Neural cell (in vitro differentiated cells): ENCODE measurements around the gene SAMD14. TPM values are rescaled to one million over a fixed set of nuclear protein-coding genes. Genes with fewer than 3 reads are reported as not detected.
"Not testable (repeated sequence)": the region's sequence is repeated elsewhere in the genome, so short reads cannot be mapped to it uniquely, and the experiment has no call there.

Experiments
- H2AFZ ChIP-seq: fragments of 200-600, 300-800 bp; sonication (generic), shearing (Covaris generic); 2 replicates; pipeline ENCODE4 v1.6.0; 2014; ENCODE audit warnings: low read depth, mild to moderate bottlenecking, antibody characterized with exemption, low read length, moderate library complexity
- H3F3A ChIP-seq: fragments of 200-600 bp; shearing (Covaris generic); 2 replicates; pipeline ENCODE4 v1.6.1; 2016; ENCODE audit warnings: mild to moderate bottlenecking, moderate library complexity, mixed read lengths, antibody characterized with exemption, low read length; ENCODE audit not compliant: insufficient read depth, poor library complexity, severe bottlenecking
- H3K27ac ChIP-seq: fragments of 200-600, 300-800 bp; sonication (generic), shearing (Covaris generic); 2 replicates; pipeline ENCODE4 v1.5.1; 2014; ENCODE audit warnings: mild to moderate bottlenecking, low read length, moderate library complexity
- H3K27me3 ChIP-seq: fragments of 300-800, 200-600 bp; sonication (generic), shearing (Covaris generic); 2 replicates; pipeline ENCODE4 v1.6.0; 2014; ENCODE audit warnings: mild to moderate bottlenecking, low read depth, low read length, moderate library complexity; ENCODE audit not compliant: insufficient read depth
- H3K36me3 ChIP-seq: fragments of 300-800, 200-600 bp; sonication (generic), shearing (Covaris generic); 2 replicates; pipeline ENCODE4 v1.5.1; 2014; ENCODE audit warnings: mild to moderate bottlenecking, antibody characterized with exemption, low read length, moderate library complexity; ENCODE audit not compliant: insufficient read depth
- H3K4me2 ChIP-seq: fragments of 300-800, 200-600 bp; sonication (generic), shearing (Covaris generic); 2 replicates; pipeline ENCODE4 v1.6.0; 2014; ENCODE audit warnings: mild to moderate bottlenecking, low read length
- H3K4me3 ChIP-seq: fragments of 300-800, 200-600 bp; sonication (generic), shearing (Covaris generic); 2 replicates; pipeline ENCODE4 v1.5.1; 2014; ENCODE audit warnings: mild to moderate bottlenecking, low read length, moderate library complexity
- H3K79me2 ChIP-seq: fragments of 200-600 bp; shearing (Covaris generic); replicated peaks from 2 replicates; pipeline ENCODE4 v1.6.0; 2014; ENCODE audit warnings: mild to moderate bottlenecking, low read length, moderate library complexity; ENCODE audit not compliant: insufficient read depth
- H3K9ac ChIP-seq: fragments of 300-800, 200-600 bp; sonication (generic), shearing (Covaris generic); 2 replicates; pipeline ENCODE4 v1.6.1; 2016; ENCODE audit warnings: mild to moderate bottlenecking, low read length, mixed read lengths
- H3K9me2 ChIP-seq: fragments of 200-600 bp; shearing (Covaris generic); 2 replicates; pipeline ENCODE4 v1.6.1; 2016; ENCODE audit warnings: mild to moderate bottlenecking, low read length, mixed read lengths; ENCODE audit not compliant: insufficient read depth
- H3K9me3 ChIP-seq: fragments of 200-600, 300-800 bp; sonication (generic), shearing (Covaris generic); 2 replicates; pipeline ENCODE4 v1.6.1; 2016; ENCODE audit warnings: mild to moderate bottlenecking, mixed run types, low read length, moderate library complexity, mixed read lengths
- H4K20me1 ChIP-seq: fragments of 200-600 bp; shearing (Covaris generic); 2 replicates; pipeline ENCODE4 v1.6.1; 2016; ENCODE audit warnings: mild to moderate bottlenecking, mixed run types; ENCODE audit not compliant: insufficient read depth
- EP300 ChIP-seq: fragments of 450-650 bp; conservative IDR thresholded peaks from 2 replicates; pipeline ENCODE4 v1.6.1; 2014; ENCODE audit warnings: antibody characterized with exemption, mild to moderate bottlenecking, moderate library complexity; ENCODE audit not compliant: poor library complexity, severe bottlenecking
- EZH2 ChIP-seq: fragments of 200-600, 300-800 bp; shearing (Covaris generic), sonication (generic); IDR thresholded peaks from 2 replicates; pipeline ENCODE4 v1.6.1; 2014; ENCODE audit warnings: antibody characterized with exemption, low read length, borderline replicate concordance, mild to moderate bottlenecking; ENCODE audit not compliant: insufficient read depth, poor library complexity, severe bottlenecking
- MXI1 ChIP-seq: fragments of 450-650 bp; conservative IDR thresholded peaks from 2 replicates; pipeline ENCODE4 v1.6.1; 2014; ENCODE audit warnings: antibody characterized with exemption, mild to moderate bottlenecking; ENCODE audit not compliant: poor library complexity, severe bottlenecking
- POLR2AphosphoS5 ChIP-seq: IDR thresholded peaks from 2 replicates; pipeline ENCODE4 v1.6.1; 2012
- RAD21 ChIP-seq: fragments of 450-650 bp; conservative IDR thresholded peaks from 2 replicates; pipeline ENCODE4 v1.6.1; 2014; ENCODE audit warnings: antibody characterized with exemption, mild to moderate bottlenecking, moderate library complexity
- REST ChIP-seq: IDR thresholded peaks from 2 replicates; pipeline ENCODE4 v1.6.1; 2012; ENCODE audit warnings: borderline replicate concordance
- SMC3 ChIP-seq: fragments of 450-650 bp; conservative IDR thresholded peaks from 2 replicates; pipeline ENCODE4 v1.6.1; 2014; ENCODE audit warnings: antibody characterized with exemption, mild to moderate bottlenecking, moderate library complexity; ENCODE audit not compliant: poor library complexity
- TAF1 ChIP-seq: IDR thresholded peaks from 2 replicates; pipeline ENCODE4 v1.6.1; 2012; ENCODE audit warnings: low read depth
- polyA plus RNA-seq: library from polyadenylated mRNA; depleted of rRNA; stranded (reverse); fragments of >200 nt; gene quantifications from 2 replicates; pipeline ENCODE4 v1.2.3, GENCODE V29; 2014
- TF ChIP-seq, protein P1 (sequence below): fragments of 450-650 bp; IDR thresholded peaks from 2 replicates; pipeline ENCODE4 v1.5.1; 2014; ENCODE audit warnings: antibody characterized with exemption, mild to moderate bottlenecking, moderate library complexity; ENCODE audit not compliant: poor library complexity, severe bottlenecking

SAMD14 gene
- polyA plus RNA-seq, 1 donor from 2014 or later: 105 TPM

- no peak overlapping the region for H2AFZ ChIP-seq
- no peak overlapping the region for H3K9ac ChIP-seq
- H3F3A ChIP-seq: no peaks in the 10 kb centered on the region
- H3K4me2 ChIP-seq: no peak overlapping the region
- H3K9me3 ChIP-seq: no peaks in the 10 kb centered on the region
- H3K36me3 ChIP-seq: peaks cover 6% of the 10 kb centered on the region
- no peak overlapping the region for H3K4me3 ChIP-seq
- H3K27me3 ChIP-seq: no peaks in the 10 kb centered on the region
- H3K9me2 ChIP-seq: no peaks in the 10 kb centered on the region
- no peak for TF ChIP-seq TAF1
- TF ChIP-seq RAD21: no peak
- TF ChIP-seq SMC3: no peak
- TF ChIP-seq, protein P1, sequence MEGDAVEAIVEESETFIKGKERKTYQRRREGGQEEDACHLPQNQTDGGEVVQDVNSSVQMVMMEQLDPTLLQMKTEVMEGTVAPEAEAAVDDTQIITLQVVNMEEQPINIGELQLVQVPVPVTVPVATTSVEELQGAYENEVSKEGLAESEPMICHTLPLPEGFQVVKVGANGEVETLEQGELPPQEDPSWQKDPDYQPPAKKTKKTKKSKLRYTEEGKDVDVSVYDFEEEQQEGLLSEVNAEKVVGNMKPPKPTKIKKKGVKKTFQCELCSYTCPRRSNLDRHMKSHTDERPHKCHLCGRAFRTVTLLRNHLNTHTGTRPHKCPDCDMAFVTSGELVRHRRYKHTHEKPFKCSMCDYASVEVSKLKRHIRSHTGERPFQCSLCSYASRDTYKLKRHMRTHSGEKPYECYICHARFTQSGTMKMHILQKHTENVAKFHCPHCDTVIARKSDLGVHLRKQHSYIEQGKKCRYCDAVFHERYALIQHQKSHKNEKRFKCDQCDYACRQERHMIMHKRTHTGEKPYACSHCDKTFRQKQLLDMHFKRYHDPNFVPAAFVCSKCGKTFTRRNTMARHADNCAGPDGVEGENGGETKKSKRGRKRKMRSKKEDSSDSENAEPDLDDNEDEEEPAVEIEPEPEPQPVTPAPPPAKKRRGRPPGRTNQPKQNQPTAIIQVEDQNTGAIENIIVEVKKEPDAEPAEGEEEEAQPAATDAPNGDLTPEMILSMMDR: no peak
- TF ChIP-seq MXI1: no peak
- TF ChIP-seq EZH2: no peak
- TF ChIP-seq REST: no peak
- TF ChIP-seq EP300: no peak
- no peak for TF ChIP-seq POLR2AphosphoS5
- no peak overlapping the region for H3K27ac ChIP-seq
- no peaks in the 10 kb centered on the region for H3K79me2 ChIP-seq
- no peaks in the 10 kb centered on the region for H4K20me1 ChIP-seq
These were observed 66.3 kb downstream of the SAMD14 start for GRCh38 chr17:50063561-50064252.

DNA sequence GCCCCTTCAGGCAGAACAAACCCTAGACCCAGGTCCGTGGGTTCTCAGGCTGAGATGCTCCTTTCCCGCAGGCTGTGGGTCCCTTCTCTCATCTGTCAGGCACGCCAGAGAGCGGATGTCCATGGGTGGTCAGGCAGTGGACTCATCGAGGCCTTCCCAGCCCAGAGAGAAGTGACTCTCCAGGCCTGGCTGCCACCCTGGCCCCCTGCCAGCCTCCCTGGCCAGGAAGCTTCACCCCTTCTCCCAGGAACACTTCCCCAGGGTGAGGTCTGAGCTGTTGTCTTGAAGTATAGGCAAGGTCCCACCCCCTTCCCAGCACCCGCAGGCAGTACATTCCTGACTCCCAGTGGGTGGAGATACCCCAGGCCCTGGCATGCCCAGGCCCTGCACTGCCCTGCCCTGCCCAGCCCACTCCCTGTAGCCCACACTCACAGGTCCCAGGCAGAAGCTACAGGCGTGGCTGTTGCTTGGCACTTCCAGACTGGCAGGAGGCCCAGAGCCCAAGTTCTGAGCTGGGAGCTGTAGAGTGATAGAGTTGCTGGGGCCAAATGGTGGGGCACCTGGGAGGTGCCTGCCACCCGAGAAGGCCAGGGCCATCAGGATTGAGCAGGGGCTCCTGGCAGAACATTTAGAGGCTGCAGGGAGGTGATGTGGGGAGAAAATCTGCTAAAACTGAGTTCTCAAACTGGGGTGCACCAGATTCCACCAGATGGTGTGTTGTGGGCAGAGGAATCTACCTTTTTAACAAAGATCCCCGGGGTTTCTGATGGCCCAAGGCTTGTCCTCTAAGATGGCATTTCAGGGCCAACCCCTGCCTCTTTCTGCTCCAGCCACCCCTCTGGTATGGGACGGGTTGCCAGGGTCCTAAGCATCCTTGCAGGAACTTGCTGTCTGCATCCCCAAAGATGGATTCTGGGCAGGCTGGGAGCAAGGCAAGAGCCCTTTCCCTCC lies 67.4 kb downstream of the SAMD14 start:
- TF ChIP-seq REST (no peak), EP300 (no peak), RAD21 (no peak), POLR2AphosphoS5 (no peak), TAF1 (no peak), SMC3 (no peak), MXI1 (no peak), EZH2 (no peak)
- TF ChIP-seq, protein P1: no peak
- H3K9me2 ChIP-seq: no peaks in the 10 kb centered on the region
- H3K27me3 ChIP-seq: no peaks in the 10 kb centered on the region
- H3K4me3 ChIP-seq: no peak overlapping the region
- H3F3A ChIP-seq: no peaks in the 10 kb centered on the region
- no peak overlapping the region for H3K27ac ChIP-seq
- H3K79me2 ChIP-seq: no peaks in the 10 kb centered on the region
- no peak overlapping the region for H3K9ac ChIP-seq
- no peak overlapping the region for H2AFZ ChIP-seq
- H3K9me3 ChIP-seq: no peaks in the 10 kb centered on the region
- H3K36me3 ChIP-seq: no peaks in the 10 kb centered on the region
- no peak overlapping the region for H3K4me2 ChIP-seq
- no peaks in the 10 kb centered on the region for H4K20me1 ChIP-seq

- not testable (repeated sequence) for H3K4me3 ChIP-seq, H3K4me2 ChIP-seq, H3K9ac ChIP-seq, H3K36me3 ChIP-seq, H2AFZ ChIP-seq, H3K9me2 ChIP-seq, H3K27ac ChIP-seq, H4K20me1 ChIP-seq, H3F3A ChIP-seq, H3K27me3 ChIP-seq, H3K79me2 ChIP-seq, H3K9me3 ChIP-seq
These were observed 68.3 kb downstream of the SAMD14 start for GRCh38 chr17:50061713-50062045.
